ENCODE measurements around the gene RPLP1. TPM values are rescaled to one million over a fixed set of nuclear protein-coding genes. Genes with fewer than 3 reads are reported as not detected.
"Not testable (repeated sequence)": the region's sequence is repeated elsewhere in the genome, so short reads cannot be mapped to it uniquely, and the experiment has no call there.

RPLP1 gene
- polyA plus RNA-seq, 3 donors from 2014 or later = 537 to 1,740 (median 1,337) TPM

- Mint-ChIP-seq H3K9me3 (no peaks in the 10 kb centered on the region), H3K27me3 (ENCODE audit: low read depth in 3 of 3) (peaks cover 0 to 2% (median 1%) of the 10 kb centered on the region in 3 donors), H3K36me3 (no peaks in the 10 kb centered on the region)
Observed at GRCh38 chr15:69421498-69421897, 31.1 kb upstream of the RPLP1 start.

GRCh38 chr15:69422336-69422895, 30.2 kb upstream of the RPLP1 start:
- Mint-ChIP-seq H3K27me3 (ENCODE audit: low read depth in 3 of 3) (peaks cover 0 to 2% (median 1%) of the 10 kb centered on the region in 3 donors), H3K4me1 (no peaks in the 10 kb centered on the region), H3K27ac (peak overlapping the region in 1 of 6 donors; percentile 23), H3K4me3 (no peak overlapping the region), H3K9me3 (no peaks in the 10 kb centered on the region), H3K36me3 (no peaks in the 10 kb centered on the region)
- no peak for DNase-seq

More at GRCh38 chr15:69421498-69421897, 31.1 kb upstream of the RPLP1 start:
- no peak for DNase-seq
- Mint-ChIP-seq H3K4me1 (no peaks in the 10 kb centered on the region), H3K4me3 (no peak overlapping the region), H3K27ac (no peak overlapping the region)

- Mint-ChIP-seq H3K27ac (no peak overlapping the region), H3K4me1 (no peaks in the 10 kb centered on the region), H3K9me3 (no peaks in the 10 kb centered on the region), H3K27me3 (ENCODE audit: low read depth in 3 of 3) (peaks cover 0 to 2% (median 1%) of the 10 kb centered on the region in 3 donors), H3K36me3 (no peaks in the 10 kb centered on the region), H3K4me3 (no peak overlapping the region)
- DNase-seq = no peak
Observed at GRCh38 chr15:69424001-69424400, 28.6 kb upstream of the RPLP1 start.

GRCh38 chr15:69424748-69425413, 27.7 kb upstream of the RPLP1 start:
- Mint-ChIP-seq H3K36me3 (no peaks in the 10 kb centered on the region), H3K4me1 (no peaks in the 10 kb centered on the region), H3K27ac (no peak overlapping the region), H3K27me3 (ENCODE audit: low read depth in 3 of 3) (peaks cover 0 to under 1% (median under 1%) of the 10 kb centered on the region in 3 donors), H3K4me3 (no peak overlapping the region), H3K9me3 (no peaks in the 10 kb centered on the region)
- no peak for DNase-seq

- Mint-ChIP-seq H3K4me3 (no peak overlapping the region), H3K9me3 (no peaks in the 10 kb centered on the region), H3K27ac (no peak overlapping the region), H3K27me3 (ENCODE audit: low read depth in 3 of 3) (peaks cover 0 to 2% (median 0%) of the 10 kb centered on the region in 3 donors), H3K36me3 (peaks cover 0 to 4% (median 4%) of the 10 kb centered on the region in 3 donors), H3K4me1 (no peaks in the 10 kb centered on the region)
- no peak for DNase-seq
Observed at GRCh38 chr15:69433831-69434230, 18.8 kb upstream of the RPLP1 start.

GRCh38 chr15:69434238-69434637, 18.4 kb upstream of the RPLP1 start:
- Mint-ChIP-seq H3K36me3 (peaks cover 0 to 4% (median 4%) of the 10 kb centered on the region in 3 donors), H3K4me1 (no peaks in the 10 kb centered on the region), H3K27ac (no peak overlapping the region), H3K9me3 (no peaks in the 10 kb centered on the region), H3K27me3 (ENCODE audit: low read depth in 3 of 3) (peaks cover 0 to 2% (median 0%) of the 10 kb centered on the region in 3 donors), H3K4me3 (no peak overlapping the region)
- no peak for DNase-seq

GRCh38 chr15:69434679-69435078, 17.9 kb upstream of the RPLP1 start:
- H3K4me1 Mint-ChIP-seq = no peaks in the 10 kb centered on the region
- no peak overlapping the region for H3K27ac Mint-ChIP-seq
- no peaks in the 10 kb centered on the region for H3K9me3 Mint-ChIP-seq
- H3K4me3 Mint-ChIP-seq = no peak overlapping the region
- DNase-seq = no peak
- H3K27me3 Mint-ChIP-seq (ENCODE audit: low read depth in 3 of 3) = peaks cover 0 to 2% (median 0%) of the 10 kb centered on the region in 3 donors
- peaks cover 0 to 4% (median 4%) of the 10 kb centered on the region in 3 donors for H3K36me3 Mint-ChIP-seq

GRCh38 chr15:69435985-69436384, 16.6 kb upstream of the RPLP1 start:
- no peak overlapping the region for H3K27ac Mint-ChIP-seq
- DNase-seq = no peak
- H3K36me3 Mint-ChIP-seq = peaks cover 0 to 4% (median under 1%) of the 10 kb centered on the region in 3 donors
- no peaks in the 10 kb centered on the region for H3K4me1 Mint-ChIP-seq
- no peak overlapping the region for H3K4me3 Mint-ChIP-seq
- peaks cover 0 to 2% (median 0%) of the 10 kb centered on the region in 3 donors for H3K27me3 Mint-ChIP-seq (ENCODE audit: low read depth in 3 of 3)
- no peaks in the 10 kb centered on the region for H3K9me3 Mint-ChIP-seq

- Mint-ChIP-seq H3K27me3 (ENCODE audit: low read depth in 3 of 3) (peaks cover 0 to 2% (median 0%) of the 10 kb centered on the region in 3 donors), H3K36me3 (peaks cover 0 to 4% (median 0%) of the 10 kb centered on the region in 3 donors), H3K4me1 (no peaks in the 10 kb centered on the region), H3K9me3 (no peaks in the 10 kb centered on the region), H3K4me3 (no peak overlapping the region), H3K27ac (no peak overlapping the region)
- DNase-seq = no peak
Observed at GRCh38 chr15:69436951-69437350, 15.7 kb upstream of the RPLP1 start.

GRCh38 chr15:69439623-69440022, 13.0 kb upstream of the RPLP1 start:
- no peak overlapping the region for H3K4me3 Mint-ChIP-seq

GRCh38 chr15:69443032-69443611, 9.5 kb upstream of the RPLP1 start:
- Mint-ChIP-seq H3K27ac (peak overlapping the region; percentile 13 to 90 (median 70)), H3K4me3 (peak overlapping the region; percentile 30 to 58 (median 38)), H3K36me3 (peaks cover 0 to 2% (median 0%) of the 10 kb centered on the region in 3 donors), H3K4me1 (peaks cover 7 to 12% of the 10 kb centered on the region in 2 donors), H3K27me3 (ENCODE audit: low read depth in 3 of 3) (peaks cover 0 to 4% (median 1%) of the 10 kb centered on the region in 3 donors), H3K9me3 (no peaks in the 10 kb centered on the region)
- peak in 2 of 3 donors; percentile 25 to 36 for DNase-seq

More at GRCh38 chr15:69439623-69440022, 13.0 kb upstream of the RPLP1 start:
- H3K9me3 Mint-ChIP-seq = no peaks in the 10 kb centered on the region
- H3K4me1 Mint-ChIP-seq = peaks cover 7 to 12% of the 10 kb centered on the region in 2 donors
- H3K27ac Mint-ChIP-seq = no peak overlapping the region
- peaks cover 0 to 4% (median 0%) of the 10 kb centered on the region in 3 donors for H3K36me3 Mint-ChIP-seq
- H3K27me3 Mint-ChIP-seq (ENCODE audit: low read depth in 3 of 3) = peaks cover 0 to 4% (median 0%) of the 10 kb centered on the region in 3 donors
- no peak for DNase-seq

- Mint-ChIP-seq H3K27me3 (ENCODE audit: low read depth in 3 of 3) (peaks cover 0 to 2% (median 2%) of the 10 kb centered on the region in 3 donors), H3K9me3 (no peaks in the 10 kb centered on the region), H3K36me3 (no peaks in the 10 kb centered on the region), H3K4me3 (no peak overlapping the region), H3K27ac (no peak overlapping the region), H3K4me1 (peaks cover 7 to 12% of the 10 kb centered on the region in 2 donors)
- DNase-seq = no peak
Observed at GRCh38 chr15:69444686-69445085, 7.9 kb upstream of the RPLP1 start.

- H3K36me3 Mint-ChIP-seq = no peaks in the 10 kb centered on the region
- no peak for DNase-seq
- H3K27me3 Mint-ChIP-seq (ENCODE audit: low read depth in 3 of 3) = peaks cover 0 to 2% (median 2%) of the 10 kb centered on the region in 3 donors
- peaks cover 9 to 19% of the 10 kb centered on the region in 2 donors for H3K4me1 Mint-ChIP-seq
- no peaks in the 10 kb centered on the region for H3K9me3 Mint-ChIP-seq
- H3K4me3 Mint-ChIP-seq = no peak overlapping the region
- H3K27ac Mint-ChIP-seq = no peak overlapping the region
Observed at GRCh38 chr15:69446953-69447352, 5.7 kb upstream of the RPLP1 start.

GRCh38 chr15:69450221-69450620, 2.4 kb upstream of the RPLP1 start:
- not testable (repeated sequence) for DNase-seq, H3K9me3 Mint-ChIP-seq, H3K4me3 Mint-ChIP-seq, H3K36me3 Mint-ChIP-seq, H3K27ac Mint-ChIP-seq
- H3K4me1 Mint-ChIP-seq = peaks cover 30 to 36% of the 10 kb centered on the region in 2 donors
- H3K27me3 Mint-ChIP-seq (ENCODE audit: low read depth in 3 of 3) = peaks cover 8 to 11% (median 10%) of the 10 kb centered on the region in 3 donors

Measured in immature natural killer cell (primary cell).